Measurements from ENCODE around the gene CERS6. TPM values are rescaled to one million over a fixed set of nuclear protein-coding genes. Genes with fewer than 3 reads are reported as not detected.
A peak's percentile ranks its signal among the peaks of the same experiment; 100 is the strongest.

The CERS6 gene
- total and polyA plus RNA-seq, 3 experiments from 2014 or later, result 3.6 to 7.8 (median 7.7) TPM

DNA sequence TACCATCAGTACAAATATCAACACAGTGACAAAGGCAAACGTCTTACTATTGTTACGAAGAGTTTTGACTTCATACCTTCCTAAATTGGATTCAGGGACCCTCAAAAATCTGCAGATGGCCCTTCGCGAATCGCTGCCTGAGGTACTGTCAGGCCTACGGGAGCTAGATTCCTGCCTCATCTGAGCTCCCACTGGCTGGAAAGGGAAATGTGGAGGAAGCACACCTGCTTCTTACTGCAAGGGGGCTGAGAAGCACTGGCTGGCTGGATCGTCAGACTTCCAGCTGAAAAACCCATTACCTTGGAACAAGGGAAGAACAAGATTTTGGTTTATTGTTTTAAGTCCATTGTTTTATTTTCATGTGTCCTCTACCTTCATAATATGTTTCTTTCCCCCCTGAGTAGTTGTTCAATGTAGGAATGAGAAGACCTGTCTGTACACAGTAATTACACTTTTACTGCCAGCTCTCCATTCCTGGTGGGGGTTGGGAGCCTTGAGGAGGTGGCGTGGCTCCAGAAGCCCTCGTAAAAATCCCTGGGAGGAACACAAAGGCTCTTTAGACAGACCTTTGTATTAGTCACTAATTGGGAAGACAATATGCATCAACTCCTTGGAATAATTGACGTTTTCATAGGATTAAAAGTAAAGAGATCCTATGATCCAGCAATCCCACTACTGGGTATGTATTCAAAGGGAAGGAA, 222.2 kb downstream of the CERS6 start:
- H3K27ac ChIP-seq (ENCODE audit: low read depth, low read length), result no peak overlapping the region
- Mint-ChIP-seq H3K4me3 (no peak overlapping the region), H3K4me1 (no peaks in the 10 kb centered on the region), H3K27ac (no peak overlapping the region), H3K27me3 (peaks cover 0 to 2% of the 10 kb centered on the region in 2 donors), H3K9me3 (no peaks in the 10 kb centered on the region), H3K36me3 (peaks cover 0 to 4% (median 4%) of the 10 kb centered on the region in 3 donors)
- no peak for DNase-seq
- no peaks in the 10 kb centered on the region for H3K4me1 ChIP-seq (ENCODE audit: insufficient read depth, low read length)
- no peaks in the 10 kb centered on the region for H3K9me3 ChIP-seq (ENCODE audit: low read length)
- H3K4me3 ChIP-seq (ENCODE audit: low read length), result no peak overlapping the region
- POLR2A ChIA-PET, result no interaction called here
- no peaks in the 10 kb centered on the region for H3K36me3 ChIP-seq (ENCODE audit: insufficient read depth, low read length)
- CTCF ChIA-PET, result no interaction called here
- H3K27me3 ChIP-seq (ENCODE audit: insufficient read depth, low read length, poor library complexity, severe bottlenecking), result no peaks in the 10 kb centered on the region

DNA sequence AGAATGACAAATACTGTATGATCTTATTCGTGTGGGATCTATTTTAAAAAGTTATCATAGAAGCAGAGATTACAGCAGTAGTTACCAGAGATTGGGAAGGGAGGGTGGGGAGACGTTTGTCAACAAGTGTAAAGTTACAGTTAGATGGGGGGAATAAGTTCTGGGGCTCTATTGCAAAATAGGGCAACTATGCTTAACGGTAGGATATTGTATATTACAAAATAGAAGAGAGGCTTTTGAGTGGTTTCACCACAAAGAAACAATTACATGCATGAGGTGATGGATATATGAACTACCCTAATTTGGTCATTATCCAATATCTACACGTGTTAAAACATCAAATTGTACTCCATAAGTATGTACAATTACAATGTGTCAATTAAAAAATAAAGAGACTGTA, 223.0 kb downstream of the CERS6 start:
- no peaks in the 10 kb centered on the region for H3K27me3 ChIP-seq (ENCODE audit: insufficient read depth, low read length, poor library complexity, severe bottlenecking)
- Mint-ChIP-seq H3K9me3 (no peaks in the 10 kb centered on the region), H3K27ac (no peak overlapping the region), H3K4me1 (no peaks in the 10 kb centered on the region), H3K4me3 (no peak overlapping the region), H3K27me3 (peaks cover 0 to 2% of the 10 kb centered on the region in 2 donors), H3K36me3 (peaks cover 0 to 4% (median 2%) of the 10 kb centered on the region in 3 donors)
- POLR2A ChIA-PET, result no interaction called here
- DNase-seq, result no peak
- CTCF ChIA-PET, result no interaction called here
- no peaks in the 10 kb centered on the region for H3K36me3 ChIP-seq (ENCODE audit: insufficient read depth, low read length)
- H3K27ac ChIP-seq (ENCODE audit: low read depth, low read length), result no peak overlapping the region
- no peaks in the 10 kb centered on the region for H3K9me3 ChIP-seq (ENCODE audit: low read length)
- H3K4me1 ChIP-seq (ENCODE audit: insufficient read depth, low read length), result no peaks in the 10 kb centered on the region
- no peak overlapping the region for H3K4me3 ChIP-seq (ENCODE audit: low read length)

DNA sequence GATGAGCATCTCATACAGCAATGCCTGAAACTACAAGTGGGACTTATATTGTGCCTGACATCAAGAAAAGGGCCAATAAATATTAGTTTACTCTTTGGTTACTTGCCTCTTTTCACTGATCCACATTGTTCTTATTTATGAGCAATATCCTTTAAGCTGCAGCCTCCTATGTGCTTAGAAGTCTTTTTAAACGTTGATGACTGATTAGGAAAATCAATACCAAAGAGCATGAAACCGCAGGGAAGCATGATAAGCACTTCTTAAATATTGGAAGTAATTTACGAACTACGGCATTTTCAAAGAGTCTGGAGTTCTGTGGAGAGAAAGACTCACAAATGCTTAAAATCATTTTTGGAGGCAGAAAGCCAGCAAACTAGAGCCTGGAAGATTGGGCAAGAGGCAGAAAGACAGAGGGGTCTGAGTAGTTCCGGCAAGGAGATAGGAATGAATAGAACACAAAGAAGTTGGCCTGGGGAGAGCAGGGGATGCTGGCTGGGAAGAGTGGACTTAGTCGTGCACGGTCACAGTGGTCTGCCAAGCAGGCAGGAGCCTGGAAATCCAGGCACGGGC, 223.8 kb downstream of the CERS6 start:
- no peak overlapping the region for H3K27ac ChIP-seq (ENCODE audit: low read depth, low read length)
- Mint-ChIP-seq H3K27ac (no peak overlapping the region), H3K4me1 (no peaks in the 10 kb centered on the region), H3K9me3 (no peaks in the 10 kb centered on the region), H3K27me3 (peaks cover 0 to 2% of the 10 kb centered on the region in 2 donors), H3K36me3 (peaks cover 0 to 4% (median 2%) of the 10 kb centered on the region in 3 donors), H3K4me3 (no peak overlapping the region)
- no peak for DNase-seq
- no peaks in the 10 kb centered on the region for H3K27me3 ChIP-seq (ENCODE audit: insufficient read depth, low read length, poor library complexity, severe bottlenecking)
- no peaks in the 10 kb centered on the region for H3K4me1 ChIP-seq (ENCODE audit: insufficient read depth, low read length)
- no peak overlapping the region for H3K4me3 ChIP-seq (ENCODE audit: low read length)
- no peaks in the 10 kb centered on the region for H3K9me3 ChIP-seq (ENCODE audit: low read length)
- POLR2A ChIA-PET, result no interaction called here
- CTCF ChIA-PET, result interaction anchor here (1.3 kb wide), 1 partner anchor 9 kb away, joined by 4 read pairs; no protein-coding TSS in a partner anchor
- H3K36me3 ChIP-seq (ENCODE audit: insufficient read depth, low read length), result no peaks in the 10 kb centered on the region

- Mint-ChIP-seq H3K27ac (no peak overlapping the region), H3K27me3 (no peaks in the 10 kb centered on the region), H3K4me3 (no peak overlapping the region), H3K36me3 (peaks cover 0 to under 1% (median 0%) of the 10 kb centered on the region in 3 donors), H3K4me1 (no peaks in the 10 kb centered on the region), H3K9me3 (no peaks in the 10 kb centered on the region)
- no peak for DNase-seq
- H3K9me3 ChIP-seq (ENCODE audit: low read length), result no peaks in the 10 kb centered on the region
- H3K27ac ChIP-seq (ENCODE audit: low read depth, low read length), result no peak overlapping the region
- H3K4me1 ChIP-seq (ENCODE audit: insufficient read depth, low read length), result no peaks in the 10 kb centered on the region
- no peak overlapping the region for H3K4me3 ChIP-seq (ENCODE audit: low read length)
- no peaks in the 10 kb centered on the region for H3K27me3 ChIP-seq (ENCODE audit: insufficient read depth, low read length, poor library complexity, severe bottlenecking)
- no peaks in the 10 kb centered on the region for H3K36me3 ChIP-seq (ENCODE audit: insufficient read depth, low read length)
- POLR2A ChIA-PET, result no interaction called here
- CTCF ChIA-PET, result no interaction called here
Measured at GRCh38 chr2:168683996-168684395, 227.9 kb downstream of the CERS6 start.

DNA sequence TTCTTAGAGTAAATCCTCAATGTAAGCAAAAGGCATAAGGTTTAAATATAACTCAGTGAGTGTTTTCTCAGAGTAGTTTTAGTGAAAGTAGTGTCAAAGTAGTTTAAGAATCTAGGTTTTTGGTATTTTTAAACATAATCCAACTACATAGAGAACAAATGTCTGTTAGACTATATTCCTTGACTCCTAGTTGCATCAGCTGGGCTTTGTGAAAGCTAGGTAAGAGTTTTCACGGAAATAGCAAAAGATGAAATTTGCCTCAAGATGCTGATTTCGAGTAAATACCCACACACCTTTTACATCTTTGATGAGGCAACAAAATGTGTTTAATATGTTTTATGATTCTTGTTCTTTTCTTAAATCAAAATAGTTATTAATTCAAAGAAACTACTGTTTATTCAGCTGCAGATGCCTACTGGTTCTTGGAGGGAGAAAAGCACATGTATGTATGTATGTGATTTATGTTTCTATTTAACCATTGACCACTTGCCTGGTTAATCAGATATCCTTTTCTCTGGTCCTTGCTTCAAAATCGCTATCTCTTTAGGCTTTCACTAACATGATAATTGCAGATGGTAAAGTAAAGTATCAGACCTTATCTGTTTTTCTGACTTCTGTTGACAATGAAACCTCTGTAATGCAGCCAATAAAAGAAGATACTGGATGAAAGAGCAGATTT, 229.0 kb downstream of the CERS6 start:
- H3K27me3 ChIP-seq (ENCODE audit: insufficient read depth, low read length, poor library complexity, severe bottlenecking), result no peaks in the 10 kb centered on the region
- DNase-seq, result no peak
- Mint-ChIP-seq H3K9me3 (no peaks in the 10 kb centered on the region), H3K4me1 (no peaks in the 10 kb centered on the region), H3K4me3 (no peak overlapping the region), H3K27me3 (no peaks in the 10 kb centered on the region), H3K36me3 (no peaks in the 10 kb centered on the region), H3K27ac (no peak overlapping the region)
- no peaks in the 10 kb centered on the region for H3K9me3 ChIP-seq (ENCODE audit: low read length)
- no peak overlapping the region for H3K27ac ChIP-seq (ENCODE audit: low read depth, low read length)
- no peaks in the 10 kb centered on the region for H3K4me1 ChIP-seq (ENCODE audit: insufficient read depth, low read length)
- no peak overlapping the region for H3K4me3 ChIP-seq (ENCODE audit: low read length)
- CTCF ChIA-PET, result no interaction called here
- H3K36me3 ChIP-seq (ENCODE audit: insufficient read depth, low read length), result no peaks in the 10 kb centered on the region
- POLR2A ChIA-PET, result no interaction called here

DNA sequence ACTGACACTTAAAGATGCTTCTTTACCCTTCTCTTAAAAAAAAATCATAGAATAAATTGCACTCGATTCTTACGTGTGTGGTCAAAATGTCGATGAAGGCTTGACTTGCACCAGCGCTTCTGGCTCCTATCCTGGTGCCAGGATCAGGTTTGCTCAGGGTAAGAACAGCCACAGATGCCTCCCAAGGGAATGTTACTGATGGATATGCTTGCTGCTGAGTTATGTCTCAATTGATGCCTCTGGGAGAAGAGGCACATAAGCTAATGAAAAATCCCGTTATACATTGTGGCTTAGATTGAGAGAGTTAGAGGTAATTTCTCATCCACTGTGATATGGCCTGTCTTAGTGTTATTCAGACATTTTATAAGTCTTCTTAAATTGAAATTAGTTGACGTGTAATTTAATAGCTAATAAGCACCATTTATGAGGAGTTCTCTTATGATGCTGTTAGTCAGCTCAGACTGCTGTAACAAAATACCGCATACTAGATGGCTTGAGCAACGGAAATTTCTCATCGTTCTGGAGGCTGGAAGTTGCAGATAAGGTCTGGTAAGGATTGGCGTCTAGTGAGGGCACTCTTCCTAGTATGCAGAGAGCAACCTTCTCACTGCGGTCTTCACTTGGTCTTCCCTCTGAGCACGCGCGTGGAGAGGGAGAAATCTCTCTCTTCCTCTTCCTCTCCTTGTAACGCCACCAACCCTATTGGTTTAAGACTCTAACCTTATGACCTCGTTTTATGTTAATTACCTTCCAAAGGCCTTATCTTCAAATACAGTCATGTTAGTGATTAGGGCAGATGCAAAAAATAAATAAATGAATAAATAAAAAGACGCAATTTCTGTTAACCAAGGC, 229.8 kb downstream of the CERS6 start:
- Histone ChIP-seq H3K27me3 (ENCODE audit: insufficient read depth, low read length, poor library complexity, severe bottlenecking) (no peaks in the 10 kb centered on the region), H3K9me3 (ENCODE audit: low read length) (no peaks in the 10 kb centered on the region), H3K4me3 (ENCODE audit: low read length) (no peak overlapping the region), H3K27ac (ENCODE audit: low read depth, low read length) (no peak overlapping the region), H3K36me3 (ENCODE audit: insufficient read depth, low read length) (no peaks in the 10 kb centered on the region), H3K4me1 (ENCODE audit: insufficient read depth, low read length) (no peaks in the 10 kb centered on the region)
- no peak for DNase-seq
- no peaks in the 10 kb centered on the region for H3K9me3 Mint-ChIP-seq
- POLR2A ChIA-PET, result no interaction called here
- no peak overlapping the region for H3K27ac Mint-ChIP-seq
- no peak overlapping the region for H3K4me3 Mint-ChIP-seq
- H3K36me3 Mint-ChIP-seq, result no peaks in the 10 kb centered on the region
- no peaks in the 10 kb centered on the region for H3K27me3 Mint-ChIP-seq
- no peaks in the 10 kb centered on the region for H3K4me1 Mint-ChIP-seq
- CTCF ChIA-PET, result no interaction called here

DNA sequence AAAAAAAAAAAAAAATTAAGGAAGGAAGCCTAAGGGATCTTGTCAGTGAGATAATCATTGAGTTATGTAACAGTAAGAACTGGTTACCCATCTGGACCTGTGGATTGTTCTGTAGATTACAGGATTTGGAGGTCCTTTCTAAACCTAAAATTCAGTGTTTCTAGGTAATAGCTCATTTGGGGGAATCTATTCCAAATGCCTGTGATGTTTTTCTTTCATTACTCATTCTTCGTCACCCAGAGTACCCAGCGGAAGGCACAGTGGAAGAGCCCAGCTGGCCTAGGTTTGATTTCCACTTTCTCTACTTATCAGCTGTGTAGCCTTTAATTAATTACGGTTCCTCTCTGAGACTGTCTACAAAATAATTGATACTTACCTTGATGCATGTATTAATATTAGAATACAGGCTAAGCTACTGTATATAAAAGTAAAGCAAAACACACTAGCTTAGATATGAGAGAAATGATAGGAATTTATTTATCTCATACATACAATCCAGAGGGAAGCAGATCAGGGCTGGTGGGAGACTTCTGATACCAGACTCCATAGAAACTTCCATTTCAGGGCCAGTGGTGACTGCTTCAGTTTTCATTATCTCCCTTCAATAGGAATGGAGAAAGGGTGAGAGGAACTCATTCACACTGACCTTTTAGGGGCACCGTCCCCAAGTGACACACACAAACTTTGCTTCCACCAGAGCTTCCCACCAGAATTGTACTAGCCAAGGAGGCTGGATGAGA, 230.6 kb downstream of the CERS6 start:
- H3K4me1 ChIP-seq (ENCODE audit: insufficient read depth, low read length), result no peaks in the 10 kb centered on the region
- POLR2A ChIA-PET, result no interaction called here
- Mint-ChIP-seq H3K27me3 (no peaks in the 10 kb centered on the region), H3K4me1 (no peaks in the 10 kb centered on the region), H3K27ac (peak overlapping the region in 1 of 8 donors; percentile 50), H3K4me3 (no peak overlapping the region), H3K36me3 (peaks cover 0 to 2% (median 0%) of the 10 kb centered on the region in 3 donors), H3K9me3 (no peaks in the 10 kb centered on the region)
- no peak for DNase-seq
- no peaks in the 10 kb centered on the region for H3K36me3 ChIP-seq (ENCODE audit: insufficient read depth, low read length)
- H3K4me3 ChIP-seq (ENCODE audit: low read length), result no peak overlapping the region
- no peak overlapping the region for H3K27ac ChIP-seq (ENCODE audit: low read depth, low read length)
- H3K9me3 ChIP-seq (ENCODE audit: low read length), result no peaks in the 10 kb centered on the region
- CTCF ChIA-PET, result no interaction called here
- H3K27me3 ChIP-seq (ENCODE audit: insufficient read depth, low read length, poor library complexity, severe bottlenecking), result no peaks in the 10 kb centered on the region
